NB4 (cell line): ENCODE measurements around the gene CPLX1.

Experiments
- CTCF ChIP-seq: IDR thresholded peaks from one replicate; pipeline ENCODE4 v1.5.1; 2012; ENCODE audit warnings: low read depth, low read length
- MAX ChIP-seq: IDR thresholded peaks from 2 replicates; pipeline ENCODE4 v1.6.1; 2011; ENCODE audit warnings: low read depth, low read length
- POLR2A ChIP-seq: IDR thresholded peaks from 2 replicates; pipeline ENCODE4 v1.6.1; 2011; ENCODE audit warnings: mild to moderate bottlenecking; ENCODE audit not compliant: insufficient read length; ENCODE audit errors: extremely low read depth

- TF ChIP-seq CTCF = no peak
- TF ChIP-seq POLR2A = no peak
- TF ChIP-seq MAX = no peak
Observed at GRCh38 chr4:824461-825062, 1.4 kb downstream of the CPLX1 start.
